GM20000 (cell line): Measurements from ENCODE around the gene TLR3.

Experiments used
- DNase-seq: peaks from one replicate; pipeline ENCODE4 v3.0.0; 2012; ENCODE audit warnings: low spot score
- CTCF ChIP-seq: IDR thresholded peaks from 2 replicates; pipeline ENCODE4 v1.5.1; 2012; ENCODE audit warnings: mild to moderate bottlenecking, control low read depth; ENCODE audit errors: extremely low read depth, missing control alignments

TLR3 gene

DNA sequence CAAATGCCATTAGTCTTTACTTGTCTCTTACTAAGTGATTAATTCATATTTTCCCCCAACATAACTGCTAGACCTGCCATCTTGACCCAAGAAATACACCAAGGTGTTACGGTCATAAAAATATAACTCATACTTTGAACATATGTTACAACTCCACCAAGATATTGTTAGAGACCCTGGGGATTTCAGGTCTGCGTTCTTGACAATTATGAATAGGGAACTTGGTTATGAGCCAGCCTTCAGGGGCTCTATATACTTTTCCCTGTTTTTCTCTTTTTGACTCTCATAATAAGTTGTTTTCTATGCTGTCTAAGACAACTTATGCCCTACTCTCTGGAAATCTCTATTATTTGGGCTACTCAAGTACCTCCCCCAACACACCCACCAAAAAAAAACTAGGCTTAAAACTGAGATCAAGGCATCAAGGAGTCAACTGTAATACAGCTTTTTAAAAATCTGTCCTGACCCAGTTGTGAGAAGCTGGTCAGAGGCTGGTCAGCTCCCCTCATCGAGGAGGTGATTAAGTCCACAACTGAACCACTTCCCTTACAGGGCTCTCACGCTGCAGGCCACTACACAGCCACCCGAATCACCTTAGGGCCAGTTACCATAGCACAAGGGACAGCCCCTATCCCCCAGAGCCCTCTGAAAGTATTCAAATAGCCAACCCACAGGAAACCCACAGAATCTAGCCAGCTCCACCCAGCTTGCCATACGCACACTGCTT, 10.5 kb upstream of the TLR3 start:
- DNase-seq, result peak; percentile 83
- TF ChIP-seq CTCF, result no peak

GRCh38 chr4:186058980-186059316, 10.0 kb upstream of the TLR3 start:
- DNase-seq, result no peak
- no peak for TF ChIP-seq CTCF

DNA sequence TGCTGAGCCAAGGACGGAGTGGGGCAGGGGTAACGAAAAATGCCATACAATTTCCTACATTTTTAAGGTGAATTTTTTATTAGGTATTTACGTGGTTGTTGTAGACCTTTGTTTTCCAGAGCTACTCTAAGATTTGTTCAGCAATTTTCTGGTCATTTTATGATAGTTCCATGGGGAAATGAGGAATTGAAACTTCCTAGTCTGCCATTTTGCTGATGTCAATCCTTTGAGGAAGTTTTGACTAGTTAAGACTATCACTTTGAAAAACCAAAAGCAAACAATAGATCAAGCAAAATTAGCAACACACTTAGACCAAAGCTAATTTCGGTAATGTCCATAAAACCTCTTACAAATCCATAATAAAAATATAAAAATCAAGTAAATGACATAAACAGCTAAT, 7.0 kb upstream of the TLR3 start:
- TF ChIP-seq CTCF, result no peak
- DNase-seq, result no peak

GRCh38 chr4:186067757-186068385, 1.1 kb upstream of the TLR3 start:
- peak; percentile 38 for TF ChIP-seq CTCF
- peak; percentile 42 for DNase-seq

GRCh38 chr4:186069729-186070128, 773 bp downstream of the TLR3 start:
- DNase-seq, result no peak

GRCh38 chr4:186072516-186072915, 3.6 kb downstream of the TLR3 start:
- TF ChIP-seq CTCF, result no peak
- no peak for DNase-seq

More at GRCh38 chr4:186069729-186070128, 773 bp downstream of the TLR3 start:
- TF ChIP-seq CTCF, result no peak

- no peak for TF ChIP-seq CTCF
- DNase-seq, result no peak
Measured at GRCh38 chr4:186074189-186074588, 5.2 kb downstream of the TLR3 start.
